Left forelimb (tissue), 1 donor: ENCODE data around the gene CCT4.
"Not testable (repeated sequence)": the region's sequence is repeated elsewhere in the genome, so short reads cannot be mapped to it uniquely, and the experiment has no call there.

Experiments used
- DNase-seq: peaks from one replicate; pipeline ENCODE4 v3.0.0-alpha.2; 2018; ENCODE audit warnings: low spot score

Gene CCT4

GRCh38 chr2:61888267-61889055, at the start of gene CCT4:
CCT4 (minus strand) TSS chr2:61888656; CDS start chr2:61888507, 149 bp downstream.
- peak; percentile 96 for DNase-seq

GRCh38 chr2:61937886-61938285, 49.4 kb upstream of the CCT4 start:
- no peak for DNase-seq

GRCh38 chr2:61937098-61937497, 48.6 kb upstream of the CCT4 start:
- DNase-seq, result no peak

- no peak for DNase-seq
Measured at GRCh38 chr2:61928826-61929461, 40.5 kb upstream of the CCT4 start.

- no peak for DNase-seq
Measured at GRCh38 chr2:61926531-61927477, 38.3 kb upstream of the CCT4 start.

- DNase-seq, result no peak
Measured at GRCh38 chr2:61924895-61925663, 36.6 kb upstream of the CCT4 start.

- no peak for DNase-seq
Measured at GRCh38 chr2:61922714-61923113, 34.3 kb upstream of the CCT4 start.

- no peak for DNase-seq
Measured at GRCh38 chr2:61920548-61920947, 32.1 kb upstream of the CCT4 start.

- DNase-seq, result not testable (repeated sequence)
Measured at GRCh38 chr2:61914794-61915193, 26.3 kb upstream of the CCT4 start.

- DNase-seq, result no peak
Measured at GRCh38 chr2:61911510-61911909, 23.1 kb upstream of the CCT4 start.

GRCh38 chr2:61910603-61911002, 22.1 kb upstream of the CCT4 start:
- DNase-seq, result no peak

- no peak for DNase-seq
Measured at GRCh38 chr2:61909116-61909515, 20.7 kb upstream of the CCT4 start.

- DNase-seq, result no peak
Measured at GRCh38 chr2:61906186-61906470, 17.7 kb upstream of the CCT4 start.

- peak; percentile 87 for DNase-seq
Measured at GRCh38 chr2:61905372-61906185, 17.1 kb upstream of the CCT4 start, which contains the start of gene COMMD1. COMMD1 (plus strand) TSS chr2:61905674; CDS start chr2:61905679, 5 bp downstream.

GRCh38 chr2:61900281-61900680, 11.8 kb upstream of the CCT4 start:
- DNase-seq, result no peak

- DNase-seq, result no peak
Measured at GRCh38 chr2:61898810-61899209, 10.4 kb upstream of the CCT4 start.

- DNase-seq, result no peak
Measured at GRCh38 chr2:61887717-61888266, 664 bp downstream of the CCT4 start.

- no peak for DNase-seq
Measured at GRCh38 chr2:61885896-61886603, 2.4 kb downstream of the CCT4 start.

- DNase-seq, result no peak
Measured at GRCh38 chr2:61882850-61883249, 5.6 kb downstream of the CCT4 start.

GRCh38 chr2:61879351-61879750, 9.1 kb downstream of the CCT4 start:
- DNase-seq, result not testable (repeated sequence)
